GM12865 (cell line): ENCODE measurements around the gene TFDP2.
"Not testable (repeated sequence)": the region's sequence is repeated elsewhere in the genome, so short reads cannot be mapped to it uniquely, and the experiment has no call there.

Experiments used
- DNase-seq: peaks from one replicate; pipeline ENCODE4 v3.0.0; 2010; ENCODE audit warnings: low read depth
- H3K4me3 ChIP-seq: 2 replicates; pipeline ENCODE4 v1.5.1; 2011; ENCODE audit warnings: mild to moderate bottlenecking, low read depth, low read length, control low read depth
- TF ChIP-seq, protein P1 (sequence below): IDR thresholded peaks from 2 replicates; pipeline ENCODE4 v1.5.1; 2011; ENCODE audit warnings: low read length, control low read depth, low read depth, inconsistent platforms; ENCODE audit not compliant: insufficient read depth; ENCODE audit errors: missing control alignments

Gene TFDP2

DNA sequence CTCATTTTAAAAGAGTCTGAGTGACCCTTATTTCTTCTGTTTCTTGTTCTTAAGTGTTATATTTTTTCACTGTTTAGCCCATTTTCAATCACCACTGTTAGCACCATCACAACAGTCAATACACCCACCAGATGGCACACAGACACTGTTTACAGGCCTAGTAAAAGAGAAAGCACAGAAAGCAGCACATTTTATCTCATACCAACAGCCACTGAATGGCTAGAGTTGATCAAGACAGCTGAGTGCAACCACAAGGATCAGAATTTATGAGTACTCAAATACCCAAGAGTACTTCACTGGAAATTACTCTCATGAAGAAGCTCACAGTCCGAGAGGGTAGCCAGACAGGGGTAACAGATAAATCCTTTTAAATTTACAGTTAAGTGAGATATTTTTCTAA is 127.0 kb downstream of the TFDP2 start:
- peak; percentile 75 for DNase-seq
- H3K4me3 ChIP-seq = no peak overlapping the region
- TF ChIP-seq, protein P1, sequence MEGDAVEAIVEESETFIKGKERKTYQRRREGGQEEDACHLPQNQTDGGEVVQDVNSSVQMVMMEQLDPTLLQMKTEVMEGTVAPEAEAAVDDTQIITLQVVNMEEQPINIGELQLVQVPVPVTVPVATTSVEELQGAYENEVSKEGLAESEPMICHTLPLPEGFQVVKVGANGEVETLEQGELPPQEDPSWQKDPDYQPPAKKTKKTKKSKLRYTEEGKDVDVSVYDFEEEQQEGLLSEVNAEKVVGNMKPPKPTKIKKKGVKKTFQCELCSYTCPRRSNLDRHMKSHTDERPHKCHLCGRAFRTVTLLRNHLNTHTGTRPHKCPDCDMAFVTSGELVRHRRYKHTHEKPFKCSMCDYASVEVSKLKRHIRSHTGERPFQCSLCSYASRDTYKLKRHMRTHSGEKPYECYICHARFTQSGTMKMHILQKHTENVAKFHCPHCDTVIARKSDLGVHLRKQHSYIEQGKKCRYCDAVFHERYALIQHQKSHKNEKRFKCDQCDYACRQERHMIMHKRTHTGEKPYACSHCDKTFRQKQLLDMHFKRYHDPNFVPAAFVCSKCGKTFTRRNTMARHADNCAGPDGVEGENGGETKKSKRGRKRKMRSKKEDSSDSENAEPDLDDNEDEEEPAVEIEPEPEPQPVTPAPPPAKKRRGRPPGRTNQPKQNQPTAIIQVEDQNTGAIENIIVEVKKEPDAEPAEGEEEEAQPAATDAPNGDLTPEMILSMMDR = peak; percentile 32

DNA sequence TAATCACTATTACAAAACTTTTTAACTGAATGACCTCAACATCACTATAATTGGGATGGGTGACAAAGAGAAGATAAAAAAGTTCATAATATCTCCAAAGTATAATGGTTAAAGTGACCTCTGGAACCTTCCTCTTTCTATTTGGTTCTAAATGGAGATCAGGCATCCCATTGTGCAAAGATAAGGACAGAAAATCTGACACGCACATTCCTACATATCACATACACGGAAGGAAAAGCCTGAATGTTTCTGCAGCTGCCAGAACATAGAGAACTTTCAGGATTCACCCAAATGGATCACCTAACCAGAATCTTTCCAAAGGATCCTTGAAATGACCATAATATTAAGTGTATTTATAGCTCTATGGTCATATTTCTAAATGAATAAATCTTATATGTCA is 128.2 kb downstream of the TFDP2 start:
- TF ChIP-seq, protein P1 = no peak
- DNase-seq = no peak
- H3K4me3 ChIP-seq = no peak overlapping the region

DNA sequence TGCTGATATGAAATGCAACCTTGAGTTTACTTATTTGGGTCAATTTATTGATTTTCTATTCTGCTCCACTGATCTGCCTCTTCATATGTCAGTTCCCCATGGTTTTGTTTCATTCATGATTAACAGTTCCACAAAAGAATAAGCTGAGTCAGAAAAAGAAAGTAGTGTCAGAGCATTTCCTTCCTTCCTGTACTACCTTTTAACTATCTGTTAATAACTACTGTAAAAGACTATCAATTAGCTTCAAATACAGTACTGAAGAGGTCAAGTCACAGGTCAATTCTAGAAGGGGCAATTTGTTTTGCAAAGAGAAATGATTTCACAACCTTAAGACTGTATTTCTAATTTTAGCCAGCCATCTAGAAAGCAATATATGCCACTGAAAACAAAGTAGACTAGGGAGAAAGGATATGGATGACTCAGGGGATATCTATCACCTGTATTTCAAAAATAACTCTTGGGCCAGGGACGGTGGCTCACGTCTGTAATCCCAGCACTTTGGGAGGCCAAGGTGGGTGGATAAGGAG is 129.5 kb downstream of the TFDP2 start:
- no peak overlapping the region for H3K4me3 ChIP-seq
- peak; percentile 40 for DNase-seq
- TF ChIP-seq, protein P1 = no peak

DNA sequence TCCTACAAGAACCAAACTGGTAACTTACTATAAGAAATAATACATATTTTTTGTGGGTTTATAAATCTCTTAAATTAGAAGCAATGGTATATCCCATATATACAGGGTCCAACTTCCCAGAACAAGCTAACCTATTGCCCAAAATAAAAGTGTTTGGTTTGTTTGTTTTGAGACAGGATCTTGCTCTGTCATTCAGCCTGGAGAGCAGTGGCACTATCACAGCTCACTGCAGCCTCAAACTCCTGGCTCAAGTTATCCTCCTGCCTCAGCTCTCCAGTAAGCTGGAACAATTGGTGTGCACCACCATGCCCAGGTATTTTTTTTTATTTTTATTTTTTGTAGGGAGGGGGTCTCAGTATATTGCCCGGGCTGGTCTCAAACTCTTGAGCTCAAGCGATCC is 135.4 kb downstream of the TFDP2 start:
- no peak for DNase-seq
- TF ChIP-seq, protein P1 = no peak
- H3K4me3 ChIP-seq = no peak overlapping the region

DNA sequence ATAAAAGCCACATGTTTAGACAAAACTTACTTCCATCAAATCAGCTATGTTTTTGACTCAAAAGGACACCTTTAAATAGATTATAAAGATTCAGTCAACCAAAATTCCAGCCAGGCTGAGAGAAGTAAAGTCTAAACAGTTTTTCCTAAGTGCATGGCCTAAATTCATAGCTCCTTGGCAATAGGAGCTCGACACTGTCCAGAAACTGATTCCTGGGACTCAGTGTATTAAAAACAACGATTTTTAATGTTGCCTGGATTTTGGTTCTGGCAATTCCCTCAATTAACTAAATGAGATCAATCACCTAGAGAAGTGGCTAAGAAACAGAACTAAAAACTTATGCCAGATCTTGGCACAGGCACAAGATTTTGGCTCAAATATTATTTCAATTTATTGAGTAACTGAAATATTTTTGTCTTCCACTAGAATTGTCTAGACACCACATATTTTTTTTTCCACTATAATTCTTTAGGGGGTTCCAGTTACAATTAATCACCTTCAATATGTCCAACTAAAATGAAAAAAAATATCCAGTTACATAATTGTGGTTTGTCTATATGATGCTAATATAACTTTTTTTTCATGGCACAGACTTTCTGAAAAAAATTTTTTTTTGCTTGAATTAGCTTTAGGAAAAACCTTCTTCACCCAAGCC is 135.9 kb downstream of the TFDP2 start:
- TF ChIP-seq, protein P1 = no peak
- DNase-seq = no peak
- H3K4me3 ChIP-seq = no peak overlapping the region

DNA sequence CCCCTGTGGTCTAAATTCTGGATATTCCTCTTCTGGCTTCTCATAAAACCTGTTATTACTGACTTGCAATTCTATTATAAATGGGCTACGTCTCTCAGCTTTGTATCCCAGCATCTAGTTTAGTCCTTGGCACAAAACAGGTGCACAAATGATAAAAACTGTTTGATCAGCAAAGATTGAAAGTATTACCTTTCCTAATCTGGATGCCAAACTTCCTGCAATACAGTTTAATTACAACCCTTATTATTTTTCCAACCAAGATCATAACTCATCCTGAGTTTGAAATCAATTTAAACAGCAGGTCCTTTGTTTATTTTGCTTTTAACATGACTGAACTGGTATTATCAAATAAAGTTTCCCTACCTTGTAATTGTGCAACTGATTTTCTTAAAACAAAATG is 140.3 kb downstream of the TFDP2 start:
- H3K4me3 ChIP-seq = no peak overlapping the region
- TF ChIP-seq, protein P1 = no peak
- no peak for DNase-seq

DNA sequence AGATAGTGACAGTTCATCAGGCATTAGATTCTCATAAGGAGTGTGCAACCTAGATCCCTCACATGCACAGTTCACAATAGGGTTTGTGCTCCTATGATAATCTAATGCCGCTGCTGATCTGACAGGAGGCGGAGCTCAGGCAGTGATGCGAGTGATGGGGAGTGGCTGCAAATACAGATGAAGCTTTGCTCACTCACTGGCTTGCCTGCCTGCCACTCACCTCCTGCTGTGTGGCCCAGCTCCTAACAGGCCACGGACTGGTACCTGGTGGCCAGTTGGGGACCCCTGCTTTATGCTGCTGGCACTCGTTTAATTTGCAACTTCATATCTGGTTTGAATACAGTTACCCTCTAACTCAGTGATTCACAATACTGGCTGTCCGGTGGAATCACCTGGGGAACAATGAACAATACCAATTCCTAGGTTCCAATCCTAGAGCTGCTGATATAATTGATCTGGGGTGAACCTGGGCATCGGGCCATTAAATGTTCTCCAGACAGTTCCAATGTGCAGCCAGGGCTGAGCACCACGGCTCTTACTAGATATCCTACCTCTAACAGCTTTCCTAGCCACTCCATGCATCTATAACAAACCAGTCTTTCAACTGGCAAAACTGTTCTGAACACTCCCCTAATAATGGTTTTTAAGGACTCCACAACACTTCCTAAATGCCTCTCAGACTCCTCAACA is 141.5 kb downstream of the TFDP2 start:
- no peak overlapping the region for H3K4me3 ChIP-seq
- no peak for DNase-seq
- TF ChIP-seq, protein P1 = no peak

DNA sequence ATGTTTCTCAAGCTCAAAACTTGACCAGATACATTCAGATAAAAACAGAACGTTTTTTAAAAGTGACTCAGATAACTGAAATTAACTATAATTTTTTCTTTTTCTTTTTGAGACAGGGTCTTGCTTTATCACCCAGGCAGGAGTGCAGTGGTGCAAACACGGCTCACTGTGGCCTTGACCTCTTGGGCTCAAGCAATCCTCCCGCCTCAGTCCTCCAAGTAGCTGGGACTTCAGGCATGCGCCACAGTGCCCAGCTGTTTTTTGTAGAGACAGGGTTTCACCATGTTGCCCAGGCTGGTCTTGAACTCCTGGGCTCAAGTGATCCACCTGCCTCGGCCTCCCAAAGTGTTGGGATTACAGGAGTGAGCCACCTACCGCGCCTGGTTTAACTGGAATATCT is 144.4 kb downstream of the TFDP2 start:
- not testable (repeated sequence) for DNase-seq, H3K4me3 ChIP-seq
